Activated naive CD8-positive, alpha-beta T cell treated with anti-CD3 and anti-CD28 coated beads for 36 hours (primary cell): Measurements from ENCODE around the gene NR4A1. TPM values are rescaled to one million over a fixed set of nuclear protein-coding genes. Genes with fewer than 3 reads are reported as not detected.
A peak's percentile ranks its signal among the peaks of the same experiment; 100 is the strongest.

ENCODE experiments used
- DNase-seq: peaks from one replicate; pipeline ENCODE4 v3.0.0; 2021
- H3K27ac Mint-ChIP-seq: one replicate; pipeline ENCODE4 v1.8.0; 2022; ENCODE audit warnings: mild to moderate bottlenecking, moderate library complexity, mixed read lengths
- H3K27me3 Mint-ChIP-seq: one replicate; pipeline ENCODE4 v1.8.0; 2022; ENCODE audit warnings: mild to moderate bottlenecking, mixed read lengths
- H3K36me3 Mint-ChIP-seq: one replicate; pipeline ENCODE4 v1.8.0; 2021; ENCODE audit warnings: mild to moderate bottlenecking, mixed read lengths
- H3K4me1 Mint-ChIP-seq: one replicate; pipeline ENCODE4 v1.8.0; 2021; ENCODE audit warnings: mixed read lengths
- H3K4me3 Mint-ChIP-seq: one replicate; pipeline ENCODE4 v1.8.0; 2022; ENCODE audit warnings: mild to moderate bottlenecking, moderate library complexity, mixed read lengths
- H3K9me3 Mint-ChIP-seq: one replicate; pipeline ENCODE4 v1.8.0; 2022; ENCODE audit warnings: mixed read lengths
- total RNA-seq, 2 experiments: library from RNA; stranded (reverse); gene quantifications; one replicate each; pipeline ENCODE4 v1.2.3, GENCODE V29; 2021

The NR4A1 gene
- total RNA-seq, 2 experiments from 2014 or later = 88.0 to 92.6 TPM

DNA sequence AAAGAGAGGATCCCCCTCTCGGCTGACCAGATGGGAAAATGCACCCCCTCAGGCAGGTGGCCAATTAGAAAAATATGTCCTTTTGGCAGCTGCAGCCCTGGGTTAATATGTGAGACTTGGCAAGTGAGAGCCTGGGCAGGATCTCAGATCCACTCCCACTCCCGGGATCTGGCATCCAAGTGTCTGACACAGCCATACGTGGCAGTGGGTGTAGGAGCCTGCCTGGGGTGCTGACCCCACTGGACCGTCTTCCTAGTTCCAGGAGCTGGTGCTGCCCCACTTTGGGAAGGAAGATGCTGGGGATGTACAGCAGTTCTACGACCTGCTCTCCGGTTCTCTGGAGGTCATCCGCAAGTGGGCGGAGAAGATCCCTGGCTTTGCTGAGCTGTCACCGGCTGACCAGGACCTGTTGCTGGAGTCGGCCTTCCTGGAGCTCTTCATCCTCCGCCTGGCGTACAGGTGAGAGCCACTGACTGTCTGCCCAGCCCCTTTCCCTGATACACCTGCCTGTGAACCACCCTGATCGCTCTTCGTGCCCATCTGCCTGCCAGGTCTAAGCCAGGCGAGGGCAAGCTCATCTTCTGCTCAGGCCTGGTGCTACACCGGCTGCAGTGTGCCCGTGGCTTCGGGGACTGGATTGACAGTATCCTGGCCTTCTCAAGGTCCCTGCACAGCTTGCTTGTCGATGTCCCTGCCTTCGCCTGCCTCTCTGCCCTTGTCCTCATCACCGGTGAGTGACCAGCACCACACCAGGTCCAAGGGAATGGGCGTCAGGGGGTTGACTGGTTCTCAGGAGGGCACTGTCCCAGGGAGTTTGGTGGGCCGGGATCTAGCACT, 5.8 kb downstream of the NR4A1 start:
- no peaks in the 10 kb centered on the region for H3K9me3 Mint-ChIP-seq
- H3K4me3 Mint-ChIP-seq = no peak overlapping the region
- DNase-seq = no peak
- no peaks in the 10 kb centered on the region for H3K27me3 Mint-ChIP-seq
- no peak overlapping the region for H3K27ac Mint-ChIP-seq
- peaks cover 12% of the 10 kb centered on the region for H3K4me1 Mint-ChIP-seq
- H3K36me3 Mint-ChIP-seq = peaks cover 29% of the 10 kb centered on the region

DNA sequence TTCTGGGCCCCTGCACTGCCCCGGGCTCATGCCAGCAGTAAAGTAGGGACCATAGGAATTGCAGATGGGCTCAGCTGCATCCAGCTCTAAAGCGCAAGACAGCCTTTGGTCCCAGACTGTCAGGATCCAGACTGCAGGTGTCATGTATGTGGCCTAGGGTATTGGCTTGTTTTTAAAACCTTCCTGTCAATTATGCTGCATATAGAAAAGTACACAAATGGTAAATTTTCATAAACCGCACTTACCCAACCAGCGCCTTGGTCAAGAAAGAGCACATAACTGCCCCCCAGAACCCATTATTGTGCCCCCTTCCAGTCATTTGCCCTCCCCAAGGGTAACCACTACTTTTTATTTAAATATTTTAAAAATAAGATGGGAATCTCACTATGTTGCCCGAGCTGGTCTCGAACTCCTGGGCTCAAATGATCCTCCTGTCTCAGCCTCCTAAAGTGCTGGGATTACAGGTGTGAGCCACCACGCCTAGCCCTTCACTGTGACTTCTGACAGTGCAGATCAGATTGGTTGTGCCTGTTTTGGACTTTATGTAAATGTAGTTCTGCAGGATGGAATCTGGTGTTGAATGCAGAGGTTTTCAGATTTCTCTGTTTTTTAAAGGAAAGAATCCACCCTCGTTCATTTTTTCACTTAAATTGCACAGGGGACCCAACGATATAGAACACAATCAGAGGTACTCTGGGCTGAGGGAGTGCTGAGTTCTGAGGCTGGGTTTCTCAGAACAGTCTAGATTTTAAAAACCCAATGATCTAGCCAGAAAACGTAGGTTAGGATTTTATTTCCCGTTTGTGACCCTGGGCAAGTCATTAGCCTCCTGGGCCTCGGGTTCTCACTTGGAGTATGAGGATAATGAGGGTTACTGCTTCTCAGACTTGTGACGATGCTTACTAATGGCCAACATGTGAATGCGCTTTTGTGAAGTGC, 6.7 kb downstream of the NR4A1 start:
- Mint-ChIP-seq H3K27me3 (no peaks in the 10 kb centered on the region), H3K27ac (no peak overlapping the region), H3K4me1 (peaks cover 9% of the 10 kb centered on the region), H3K4me3 (no peak overlapping the region), H3K36me3 (peaks cover 20% of the 10 kb centered on the region), H3K9me3 (no peaks in the 10 kb centered on the region)
- DNase-seq = no peak

DNA sequence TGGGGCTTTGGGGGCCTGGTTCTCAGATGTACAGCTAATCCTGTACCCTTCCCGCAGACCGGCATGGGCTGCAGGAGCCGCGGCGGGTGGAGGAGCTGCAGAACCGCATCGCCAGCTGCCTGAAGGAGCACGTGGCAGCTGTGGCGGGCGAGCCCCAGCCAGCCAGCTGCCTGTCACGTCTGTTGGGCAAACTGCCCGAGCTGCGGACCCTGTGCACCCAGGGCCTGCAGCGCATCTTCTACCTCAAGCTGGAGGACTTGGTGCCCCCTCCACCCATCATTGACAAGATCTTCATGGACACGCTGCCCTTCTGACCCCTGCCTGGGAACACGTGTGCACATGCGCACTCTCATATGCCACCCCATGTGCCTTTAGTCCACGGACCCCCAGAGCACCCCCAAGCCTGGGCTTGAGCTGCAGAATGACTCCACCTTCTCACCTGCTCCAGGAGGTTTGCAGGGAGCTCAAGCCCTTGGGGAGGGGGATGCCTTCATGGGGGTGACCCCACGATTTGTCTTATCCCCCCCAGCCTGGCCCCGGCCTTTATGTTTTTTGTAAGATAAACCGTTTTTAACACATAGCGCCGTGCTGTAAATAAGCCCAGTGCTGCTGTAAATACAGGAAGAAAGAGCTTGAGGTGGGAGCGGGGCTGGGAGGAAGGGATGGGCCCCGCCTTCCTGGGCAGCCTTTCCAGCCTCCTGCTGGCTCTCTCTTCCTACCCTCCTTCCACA, 7.6 kb downstream of the NR4A1 start:
- Mint-ChIP-seq H3K4me3 (no peak overlapping the region), H3K27me3 (no peaks in the 10 kb centered on the region), H3K27ac (no peak overlapping the region), H3K36me3 (peaks cover 14% of the 10 kb centered on the region), H3K9me3 (no peaks in the 10 kb centered on the region), H3K4me1 (peaks cover 6% of the 10 kb centered on the region)
- DNase-seq = no peak

DNA sequence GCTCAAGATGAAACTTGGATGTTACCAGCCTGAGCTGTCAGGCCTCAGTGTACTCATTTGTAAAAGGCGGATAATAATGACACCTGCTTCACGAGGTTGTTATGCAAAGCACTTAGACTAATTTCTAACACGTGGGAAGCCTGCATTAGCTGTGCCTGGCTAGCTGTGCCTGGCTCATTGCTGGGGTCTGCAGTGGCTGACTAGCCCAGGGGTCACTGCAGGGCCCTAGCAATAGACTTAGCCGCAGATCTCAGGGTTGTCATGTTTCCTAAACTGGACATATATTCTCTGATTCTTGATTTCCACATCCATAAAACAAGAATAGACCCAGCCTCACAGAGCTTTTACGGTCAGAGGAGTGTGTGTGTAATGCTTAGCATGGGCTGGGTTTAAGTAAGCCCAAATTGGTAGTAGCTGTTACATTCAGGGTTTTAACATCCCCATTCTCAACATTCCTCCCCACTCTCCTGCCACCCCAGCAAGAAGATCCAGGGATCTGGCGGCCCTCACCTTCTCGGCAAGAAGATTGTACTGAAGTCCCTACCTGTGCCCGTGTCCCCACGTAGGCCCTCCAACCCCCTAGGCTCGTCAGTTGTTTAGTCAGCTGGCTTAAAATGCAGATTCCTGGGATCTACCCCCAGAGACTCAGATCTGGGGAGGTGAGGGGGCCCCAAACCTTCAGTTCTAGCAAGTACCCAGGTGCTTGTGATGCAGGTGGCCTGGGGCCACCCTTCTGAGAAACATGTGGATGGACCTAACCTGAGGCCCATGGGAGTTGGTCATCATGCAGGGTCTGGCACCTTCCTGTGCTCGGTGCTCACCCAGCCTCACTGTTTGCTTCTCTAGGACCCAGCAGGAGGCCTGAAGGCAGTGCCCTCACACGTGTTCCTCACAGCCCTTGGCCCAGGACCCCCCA, 8.6 kb downstream of the NR4A1 start:
- H3K27me3 Mint-ChIP-seq = no peaks in the 10 kb centered on the region
- no peak for DNase-seq
- H3K36me3 Mint-ChIP-seq = peaks cover 12% of the 10 kb centered on the region
- H3K9me3 Mint-ChIP-seq = no peaks in the 10 kb centered on the region
- peak overlapping the region; percentile 20 for H3K27ac Mint-ChIP-seq
- peaks cover 3% of the 10 kb centered on the region for H3K4me1 Mint-ChIP-seq
- H3K4me3 Mint-ChIP-seq = no peak overlapping the region

DNA sequence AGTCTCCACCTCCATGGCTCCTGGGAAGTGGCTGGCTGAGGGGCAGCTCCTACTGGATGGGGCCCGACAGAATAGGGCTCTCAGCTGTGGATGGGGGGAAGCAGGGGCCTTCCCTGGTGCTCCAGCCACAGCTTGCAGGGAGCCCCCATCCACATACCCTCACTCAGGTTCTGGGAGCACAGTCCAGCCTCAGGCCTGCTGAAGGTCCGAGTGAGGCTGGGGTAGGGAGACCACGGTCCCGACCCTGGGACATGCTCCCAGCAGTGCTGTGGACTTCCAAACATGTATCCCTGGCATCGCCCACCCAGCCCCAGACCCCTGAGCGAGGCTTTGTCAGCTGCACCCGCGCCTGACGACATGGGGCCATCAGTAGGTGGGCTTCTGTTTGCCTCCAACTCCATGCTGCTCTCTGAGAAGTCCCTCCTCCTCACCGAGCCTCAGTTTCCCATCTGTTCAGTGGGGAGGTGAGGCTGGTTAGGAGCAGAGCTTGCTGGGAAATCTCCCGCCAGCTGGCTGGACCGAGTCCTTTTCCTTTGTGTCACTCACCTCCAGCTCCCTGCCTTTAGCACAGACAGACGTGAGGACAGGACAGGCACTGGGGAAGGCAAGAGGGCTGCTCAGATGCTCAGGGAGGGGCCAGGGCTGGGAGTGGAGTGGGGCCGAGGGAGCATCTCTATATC, 9.4 kb downstream of the NR4A1 start:
- Mint-ChIP-seq H3K4me1 (peaks cover 3% of the 10 kb centered on the region), H3K4me3 (no peak overlapping the region), H3K27ac (no peak overlapping the region), H3K27me3 (no peaks in the 10 kb centered on the region), H3K9me3 (no peaks in the 10 kb centered on the region), H3K36me3 (peaks cover 12% of the 10 kb centered on the region)
- no peak for DNase-seq

DNA sequence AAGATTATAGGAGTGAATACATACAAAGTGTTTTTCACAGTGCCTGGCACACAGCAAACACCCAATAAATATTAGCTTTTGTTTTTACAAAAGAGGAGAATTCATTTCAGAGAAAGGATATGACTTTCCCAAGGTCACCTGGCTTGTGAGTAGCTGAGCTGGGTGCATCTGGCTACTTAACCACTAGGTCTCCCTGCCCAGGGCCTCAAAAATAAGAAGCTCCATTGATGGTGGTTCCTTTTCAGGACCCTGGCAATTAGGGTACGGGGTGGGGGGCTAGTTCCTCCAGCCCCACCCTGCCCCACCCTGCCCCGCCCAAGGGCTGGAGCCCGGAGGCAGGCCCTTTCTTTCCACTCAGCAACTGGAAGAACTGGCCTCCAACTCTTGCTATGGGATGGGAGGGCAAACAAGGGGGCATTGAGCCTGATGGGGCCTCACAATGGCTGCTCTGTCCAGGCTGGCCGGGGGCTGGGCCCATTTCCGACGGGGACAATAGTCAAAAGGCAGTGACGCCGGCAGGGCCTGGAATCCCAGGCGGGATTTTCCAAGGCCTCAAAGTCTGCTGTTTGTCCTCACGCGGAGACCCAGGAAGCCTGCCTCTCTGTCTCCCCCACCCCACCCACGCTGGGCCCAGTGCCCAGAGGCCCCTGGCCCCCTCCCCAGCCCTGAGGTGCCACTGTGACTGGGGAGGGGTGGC, 10.4 kb downstream of the NR4A1 start:
- Mint-ChIP-seq H3K27ac (no peak overlapping the region), H3K9me3 (no peaks in the 10 kb centered on the region), H3K4me1 (no peaks in the 10 kb centered on the region), H3K27me3 (no peaks in the 10 kb centered on the region), H3K36me3 (peaks cover 9% of the 10 kb centered on the region), H3K4me3 (no peak overlapping the region)
- DNase-seq = no peak

DNA sequence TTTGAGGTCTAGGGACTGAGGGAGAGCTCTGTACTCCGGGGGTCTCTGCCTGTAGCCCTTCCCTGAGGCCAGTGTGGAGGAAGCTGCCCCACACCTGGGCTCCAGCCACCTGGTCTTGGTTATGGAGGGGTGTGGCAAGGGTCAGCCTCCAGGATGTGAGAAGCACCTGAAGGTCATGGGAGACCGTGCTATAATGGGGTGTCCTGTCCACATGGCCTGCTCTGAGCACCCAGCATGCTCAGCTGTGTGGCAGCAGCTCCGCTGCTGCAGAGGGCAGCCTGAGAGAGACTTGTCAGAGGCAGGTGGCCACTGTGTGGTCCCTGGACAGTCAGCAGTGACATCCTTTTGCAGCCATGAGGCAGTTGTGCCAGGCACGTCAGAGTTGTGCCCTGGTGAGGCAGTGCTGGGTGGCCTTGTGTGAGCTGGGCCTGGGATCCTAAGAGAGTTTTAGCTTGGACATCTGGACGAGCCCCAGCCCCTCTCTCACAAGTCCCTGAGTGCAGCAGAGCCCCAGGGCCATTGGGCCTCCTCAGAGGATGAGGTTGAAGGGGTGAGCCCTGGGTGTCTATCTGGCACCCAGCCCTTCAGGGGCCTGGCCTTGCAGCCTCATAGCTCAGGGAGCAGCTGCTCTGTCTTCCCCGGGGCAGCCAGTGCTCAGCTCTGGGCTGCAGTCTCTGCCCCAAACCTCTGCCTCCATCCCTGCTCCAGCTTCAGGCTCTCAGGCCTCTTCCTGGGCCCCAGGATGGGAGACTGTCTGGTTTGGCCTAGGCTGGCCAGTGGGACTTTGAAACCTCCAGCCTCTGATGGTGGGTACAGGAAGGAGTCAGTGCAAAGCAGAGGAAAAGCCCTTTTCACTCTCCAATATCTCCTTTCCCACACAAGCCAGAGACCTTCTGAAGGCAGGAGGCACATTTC, 11.2 kb downstream of the NR4A1 start:
- DNase-seq = no peak
- H3K27me3 Mint-ChIP-seq = no peaks in the 10 kb centered on the region
- no peak overlapping the region for H3K4me3 Mint-ChIP-seq
- H3K27ac Mint-ChIP-seq = no peak overlapping the region
- peaks cover 4% of the 10 kb centered on the region for H3K36me3 Mint-ChIP-seq
- no peaks in the 10 kb centered on the region for H3K4me1 Mint-ChIP-seq
- no peaks in the 10 kb centered on the region for H3K9me3 Mint-ChIP-seq

DNA sequence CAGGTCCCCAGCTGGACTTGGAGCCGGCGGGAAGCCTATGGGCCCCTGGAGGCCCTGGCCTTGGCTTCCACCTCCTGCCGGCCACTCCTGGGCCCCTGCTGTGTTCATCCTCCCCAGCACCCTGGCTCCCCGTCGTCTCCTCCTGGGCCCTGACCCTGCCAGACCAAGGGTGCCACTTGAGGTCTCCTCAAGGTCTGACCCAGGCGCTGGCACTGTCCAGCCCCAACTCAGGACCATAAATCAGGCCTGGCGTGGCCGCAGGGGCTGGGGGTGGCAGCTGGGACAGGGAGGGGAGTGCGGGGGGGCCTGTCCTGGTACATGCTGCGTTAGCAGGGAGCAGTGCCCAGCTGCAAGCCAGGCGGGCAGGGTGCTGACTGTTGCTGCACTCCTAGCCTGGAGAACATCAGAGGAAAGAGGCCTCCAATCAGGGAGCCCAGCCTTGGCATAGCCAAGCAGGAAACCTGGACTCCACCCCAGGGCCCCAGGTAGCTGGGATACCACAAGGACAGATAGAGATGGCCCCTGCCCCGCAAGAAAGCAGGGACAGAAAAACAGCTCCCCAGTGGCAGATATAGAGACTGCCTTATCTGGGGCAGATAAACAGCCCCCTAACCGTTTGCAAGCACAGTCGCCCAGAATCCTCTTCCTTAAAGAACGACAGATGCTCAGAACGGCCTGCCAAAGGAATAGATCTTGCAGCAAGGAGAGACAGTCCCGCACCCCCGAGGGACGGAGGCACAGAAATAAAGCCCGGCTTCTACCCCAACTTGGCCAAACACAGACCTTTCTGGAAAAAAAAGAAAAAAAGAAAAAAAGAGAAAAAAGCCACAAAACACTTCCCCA, 12.1 kb downstream of the NR4A1 start:
- Mint-ChIP-seq H3K4me1 (no peaks in the 10 kb centered on the region), H3K4me3 (no peak overlapping the region), H3K9me3 (no peaks in the 10 kb centered on the region), H3K27ac (no peak overlapping the region), H3K27me3 (no peaks in the 10 kb centered on the region), H3K36me3 (peaks cover 3% of the 10 kb centered on the region)
- no peak for DNase-seq

DNA sequence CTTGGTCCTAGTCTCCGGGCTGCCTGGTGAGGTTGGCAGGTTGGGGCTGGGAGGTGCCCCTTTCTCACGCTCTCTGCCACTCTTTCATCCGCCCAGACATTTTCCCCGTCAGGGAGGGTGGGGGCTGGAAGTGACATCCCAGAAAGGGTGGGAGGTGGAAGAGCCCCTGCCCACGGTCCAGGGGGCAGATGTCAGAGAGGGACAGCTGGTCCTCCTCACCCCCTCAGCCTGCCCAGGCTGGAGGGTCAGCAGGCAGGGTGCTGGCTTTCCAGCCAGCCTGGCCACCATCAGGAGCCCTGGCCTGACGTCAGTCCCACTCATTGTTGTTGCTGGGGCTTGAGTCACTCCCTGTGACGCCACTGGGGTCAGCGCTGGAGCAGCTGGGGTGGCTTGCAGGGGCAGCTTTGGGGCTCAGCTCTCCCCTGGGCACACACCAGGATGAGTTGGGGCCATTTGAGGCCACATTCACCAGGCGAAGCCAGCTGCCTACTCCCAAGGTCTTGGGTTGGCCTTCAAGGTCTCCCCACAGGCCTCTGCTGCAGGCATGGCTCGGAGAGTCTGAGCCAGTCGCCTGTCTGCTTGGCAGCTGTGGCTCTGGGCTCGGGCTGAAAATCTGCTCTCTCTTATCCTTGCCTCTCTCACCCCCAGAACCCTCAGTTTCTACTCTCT, 12.9 kb downstream of the NR4A1 start:
- H3K4me1 Mint-ChIP-seq = peaks cover 3% of the 10 kb centered on the region
- H3K4me3 Mint-ChIP-seq = no peak overlapping the region
- no peak overlapping the region for H3K27ac Mint-ChIP-seq
- no peaks in the 10 kb centered on the region for H3K9me3 Mint-ChIP-seq
- DNase-seq = no peak
- peaks cover 3% of the 10 kb centered on the region for H3K36me3 Mint-ChIP-seq
- no peaks in the 10 kb centered on the region for H3K27me3 Mint-ChIP-seq

DNA sequence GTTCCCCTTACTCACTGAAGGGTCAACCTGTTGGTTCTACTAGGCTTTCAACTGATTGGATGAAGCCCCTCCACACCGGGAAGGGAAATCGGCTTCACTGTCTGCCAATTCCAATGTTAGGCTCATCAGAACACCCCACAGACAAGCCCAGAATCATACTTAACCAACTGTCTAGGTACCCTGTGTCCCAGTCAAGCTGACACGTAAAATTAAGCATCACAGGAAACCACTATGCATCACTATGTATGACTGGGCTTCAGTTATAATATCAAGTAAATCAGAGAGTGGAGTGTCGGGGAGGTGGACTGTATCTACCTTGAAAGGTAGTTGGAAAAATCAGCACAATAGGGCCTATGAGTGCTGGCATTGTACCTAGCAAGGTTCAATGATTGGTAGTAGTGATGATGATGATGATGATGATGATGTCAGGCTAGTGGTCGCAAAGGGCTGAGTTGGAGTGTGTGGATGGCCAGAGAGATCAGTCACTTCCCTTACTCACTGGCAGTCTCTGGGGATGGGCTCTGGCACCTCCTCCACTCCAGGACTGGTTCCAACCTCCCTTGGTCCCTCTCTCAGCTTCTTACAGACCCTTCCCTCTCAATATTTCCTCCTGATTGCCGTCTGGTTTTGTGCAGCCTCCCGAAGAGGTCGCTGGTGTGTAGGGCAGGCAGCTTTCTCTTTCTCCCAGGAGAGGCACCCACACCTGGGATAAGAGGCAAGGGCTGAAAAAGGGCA, 15.3 kb downstream of the NR4A1 start:
- H3K4me1 Mint-ChIP-seq = peaks cover 15% of the 10 kb centered on the region
- H3K36me3 Mint-ChIP-seq = peaks cover 7% of the 10 kb centered on the region
- no peak overlapping the region for H3K4me3 Mint-ChIP-seq
- no peak overlapping the region for H3K27ac Mint-ChIP-seq
- no peak for DNase-seq
- H3K27me3 Mint-ChIP-seq = no peaks in the 10 kb centered on the region
- no peaks in the 10 kb centered on the region for H3K9me3 Mint-ChIP-seq

DNA sequence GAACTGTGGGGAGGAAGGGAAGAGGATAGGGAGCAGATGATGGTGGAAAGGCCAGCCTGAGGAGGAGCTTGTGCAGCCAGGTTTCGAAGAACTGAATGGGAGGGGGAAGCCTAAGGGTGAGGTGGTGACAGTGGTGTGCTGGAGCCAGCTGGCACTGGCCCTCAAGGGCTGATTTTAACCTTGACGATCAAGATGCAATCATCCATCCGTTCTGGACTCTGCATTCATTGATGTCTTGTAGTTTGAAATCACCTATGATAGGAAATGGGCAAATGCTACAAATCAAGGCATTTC, 15.8 kb downstream of the NR4A1 start:
- Mint-ChIP-seq H3K36me3 (peaks cover 10% of the 10 kb centered on the region), H3K27me3 (no peaks in the 10 kb centered on the region), H3K4me3 (no peak overlapping the region), H3K27ac (no peak overlapping the region), H3K9me3 (no peaks in the 10 kb centered on the region), H3K4me1 (peaks cover 20% of the 10 kb centered on the region)
- DNase-seq = no peak
